ENCODE measurements around the gene NXN.
"Not testable (repeated sequence)": the region's sequence is repeated elsewhere in the genome, so short reads cannot be mapped to it uniquely, and the experiment has no call there.

NXN gene

GRCh38 chr17:953767-954166 lies 25.8 kb downstream of the NXN start:
- DNase-seq (ENCODE audit: low read depth in 3 of 3), result no peak

- DNase-seq (ENCODE audit: low read depth in 3 of 3), result not testable (repeated sequence)
Measured at GRCh38 chr17:952592-952991, 27.0 kb downstream of the NXN start.

GRCh38 chr17:951325-952132 lies 28.0 kb downstream of the NXN start:
- DNase-seq (ENCODE audit: low read depth in 3 of 3), result no peak

GRCh38 chr17:949623-950303 lies 29.8 kb downstream of the NXN start:
- no peak for DNase-seq (ENCODE audit: low read depth in 3 of 3)

- DNase-seq (ENCODE audit: low read depth in 3 of 3), result no peak
Measured at GRCh38 chr17:948284-948852, 31.2 kb downstream of the NXN start.

DNA sequence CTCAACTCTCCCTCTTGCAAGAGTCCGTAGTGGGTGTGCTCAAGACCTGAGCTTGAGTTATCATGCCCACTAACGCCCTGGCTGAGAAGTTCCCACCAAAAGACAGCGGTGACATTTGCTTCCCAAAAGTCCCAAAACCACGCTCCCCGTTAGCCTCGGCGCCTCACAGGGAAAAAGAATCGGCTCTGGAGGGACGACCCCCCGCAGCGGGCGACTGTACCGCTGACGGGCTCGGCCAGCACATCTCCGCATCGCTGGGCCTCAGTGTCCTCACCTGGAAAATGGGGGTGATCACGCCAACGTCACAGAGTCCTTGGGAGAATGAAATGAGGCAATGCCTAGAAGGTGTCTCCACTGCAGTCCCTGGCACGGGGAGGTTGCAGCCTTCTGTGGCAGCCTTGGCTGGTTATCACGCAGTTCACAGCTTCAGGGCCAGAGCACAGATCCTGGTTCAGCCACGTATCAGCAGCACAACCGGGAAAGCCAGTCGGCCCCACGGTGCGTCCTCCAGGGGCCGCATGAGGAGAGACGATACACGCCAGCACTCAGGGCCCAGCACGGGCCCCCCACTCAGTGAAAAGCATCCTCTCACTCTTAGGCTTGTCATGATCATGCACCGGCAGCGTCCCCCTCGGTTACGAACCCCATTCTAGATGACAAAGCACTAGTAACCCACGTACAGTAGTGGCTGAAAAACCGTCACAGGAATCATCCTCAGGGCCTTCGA lies 32.9 kb downstream of the NXN start:
- no peak for DNase-seq (ENCODE audit: low read depth in 3 of 3)

DNA sequence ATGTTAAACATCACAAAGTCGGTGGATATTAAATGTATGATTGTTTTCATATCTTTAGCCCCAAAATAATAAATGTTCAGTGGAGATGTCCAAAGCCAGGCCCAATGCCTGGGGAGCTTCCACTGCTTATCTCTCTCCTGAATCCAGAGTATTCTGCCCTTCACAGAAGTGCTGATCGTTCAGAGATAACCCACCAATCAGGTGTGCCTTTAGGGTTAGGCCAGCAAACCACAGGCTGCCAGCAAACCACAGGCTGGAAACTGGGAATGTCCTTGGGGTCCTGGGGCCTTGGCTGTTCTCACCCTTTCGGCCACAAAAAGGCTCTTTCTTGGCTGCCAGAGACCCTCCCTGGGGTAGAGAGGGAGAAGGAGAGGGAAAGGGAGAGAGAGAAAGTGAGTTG lies 33.9 kb downstream of the NXN start:
- no peak for DNase-seq (ENCODE audit: low read depth in 3 of 3)

- DNase-seq (ENCODE audit: low read depth in 3 of 3), result no peak
Measured at GRCh38 chr17:944266-944826, 35.2 kb downstream of the NXN start.

DNA sequence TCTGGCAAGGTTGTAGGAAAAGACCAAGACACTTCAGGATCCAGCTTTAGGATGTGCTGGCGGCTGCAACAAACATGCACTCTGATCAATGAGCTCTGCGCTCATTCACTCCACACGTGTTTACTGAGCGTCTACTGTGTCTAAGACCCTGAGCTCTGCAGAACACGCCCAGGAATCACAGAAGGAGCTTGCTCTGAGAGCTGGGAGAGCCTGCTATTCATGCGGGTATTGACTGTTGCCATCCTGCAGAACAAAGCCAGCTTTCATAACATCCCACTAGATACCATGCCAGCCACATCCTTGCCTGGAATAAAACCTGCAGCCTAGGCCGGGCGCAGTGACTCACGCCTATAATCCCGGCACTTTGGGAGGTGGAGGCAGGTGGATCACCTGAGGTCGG lies 44.1 kb downstream of the NXN start:
- DNase-seq (ENCODE audit: low read depth in 3 of 3), result no peak

GRCh38 chr17:933312-934073 lies 46.1 kb downstream of the NXN start:
- DNase-seq (ENCODE audit: low read depth in 3 of 3), result no peak

- DNase-seq (ENCODE audit: low read depth in 3 of 3), result no peak
Measured at GRCh38 chr17:930258-930657, 49.3 kb downstream of the NXN start.

DNA sequence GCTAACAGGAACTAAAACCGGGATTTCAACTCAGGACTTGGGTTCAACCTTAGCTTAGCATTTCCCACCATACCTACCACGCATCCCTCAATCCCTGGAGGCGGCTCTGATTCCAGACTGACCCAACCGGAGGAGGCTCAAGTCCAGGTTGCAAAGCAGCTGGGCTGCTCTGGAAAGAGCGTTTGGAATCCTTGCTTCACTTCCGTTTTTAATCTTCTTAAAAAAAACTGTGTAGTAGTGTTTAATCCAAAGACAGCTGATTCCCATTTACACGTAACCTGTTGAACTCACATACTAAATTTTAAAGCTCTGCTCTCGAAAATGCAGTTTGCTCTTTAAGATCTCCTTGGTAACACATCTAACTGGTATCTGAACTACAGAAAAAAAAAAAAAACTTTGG lies 50.0 kb downstream of the NXN start:
- no peak for DNase-seq (ENCODE audit: low read depth in 3 of 3)

GRCh38 chr17:927611-928461 lies 51.7 kb downstream of the NXN start:
- DNase-seq (ENCODE audit: low read depth in 3 of 3), result no peak

- no peak for DNase-seq (ENCODE audit: low read depth in 3 of 3)
Measured at GRCh38 chr17:925817-926216, 53.8 kb downstream of the NXN start.

GRCh38 chr17:924711-925475 lies 54.7 kb downstream of the NXN start:
- DNase-seq (ENCODE audit: low read depth in 3 of 3), result no peak

- not testable (repeated sequence) for DNase-seq (ENCODE audit: low read depth in 3 of 3)
Measured at GRCh38 chr17:924306-924705, 55.3 kb downstream of the NXN start.

DNA sequence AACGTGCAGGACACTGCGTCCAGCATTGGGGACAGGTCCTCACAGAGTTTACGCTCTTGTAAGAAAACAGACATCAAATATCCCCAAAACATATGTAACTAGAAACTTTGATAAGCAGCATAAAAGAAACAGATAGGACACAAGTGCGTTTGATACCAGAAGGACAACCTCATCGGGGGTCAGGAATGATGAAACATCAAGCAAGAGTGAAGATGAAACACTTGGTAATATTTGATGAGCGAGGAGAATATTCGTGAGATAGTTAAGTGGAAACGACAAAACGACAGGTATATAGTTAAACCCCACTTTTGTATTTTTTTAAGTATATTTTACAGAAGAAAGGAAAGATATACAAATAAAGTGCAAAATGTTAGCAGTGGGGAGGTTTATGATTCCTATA lies 55.9 kb downstream of the NXN start:
- DNase-seq (ENCODE audit: low read depth in 3 of 3), result no peak

GRCh38 chr17:921161-921560 lies 58.4 kb downstream of the NXN start:
- DNase-seq (ENCODE audit: low read depth in 3 of 3), result no peak

GRCh38 chr17:920190-920589 lies 59.4 kb downstream of the NXN start:
- DNase-seq (ENCODE audit: low read depth in 3 of 3), result no peak

All from stimulated activated CD4-positive, alpha-beta T cell treated with anti-CD3 and anti-CD28 coated beads, TNF-alpha, amount 100 ng/mL, for 4 hours (primary cell).